ENCODE measurements around the gene BEX1. TPM values are rescaled to one million over a fixed set of nuclear protein-coding genes. Genes with fewer than 3 reads are reported as not detected.
"Not testable (repeated sequence)": the region's sequence is repeated elsewhere in the genome, so short reads cannot be mapped to it uniquely, and the experiment has no call there.

The BEX1 gene
- total and polyA plus RNA-seq, 4 donors, result 96.5 to 464 (median 261) TPM

- H3K4me1 ChIP-seq (ENCODE audit: control insufficient read depth, insufficient read depth, low read length); H3K27me3 ChIP-seq (ENCODE audit: control insufficient read depth, insufficient read depth, low read length); H3K27ac ChIP-seq (ENCODE audit: low read depth, low read length); H3K36me3 ChIP-seq (ENCODE audit: control insufficient read depth, insufficient read depth, low read length); H3K9me3 ChIP-seq (ENCODE audit: control insufficient read depth, insufficient read depth, low read length); DNase-seq (ENCODE audit: low read depth in 4 of 6, low spot score in 6 of 6); H3K4me3 ChIP-seq (ENCODE audit: low read depth, low read length): not testable (repeated sequence)
- WGBS (ENCODE audit: insufficient coverage), result no CpG with 5 or more reads among the region's 1 CpG
These were observed 30.6 kb downstream of the BEX1 start for GRCh38 chrX:103033371-103033770.

DNA sequence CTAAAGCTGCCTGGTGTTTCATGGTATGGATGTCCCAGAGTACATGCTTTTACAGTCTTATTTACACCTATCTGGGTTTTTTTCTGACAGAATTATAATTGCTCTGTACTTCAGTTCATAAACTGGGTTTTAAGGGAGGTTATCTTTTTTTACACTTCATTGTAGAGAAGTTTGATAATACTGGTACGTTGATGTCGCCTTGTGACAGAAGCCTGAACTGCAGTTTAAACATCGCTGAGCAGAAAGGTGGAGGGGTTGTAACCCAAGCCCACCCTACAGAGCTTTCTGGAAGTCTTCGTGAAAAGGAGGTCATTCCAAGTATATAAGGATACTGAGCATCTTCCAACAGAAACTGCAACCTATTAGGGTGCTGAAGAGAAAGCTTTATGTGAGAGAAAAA, 46.4 kb downstream of the BEX1 start:
- no peak for DNase-seq (ENCODE audit: low read depth in 4 of 6, low spot score in 6 of 6)
- 37% methylated on average over 2 of the region's 4 CpGs for WGBS (ENCODE audit: insufficient coverage)
- Histone ChIP-seq H3K4me1 (ENCODE audit: control insufficient read depth, insufficient read depth, low read length) (no peaks in the 10 kb centered on the region), H3K36me3 (ENCODE audit: control insufficient read depth, insufficient read depth, low read length) (no peaks in the 10 kb centered on the region), H3K9me3 (ENCODE audit: control insufficient read depth, insufficient read depth, low read length) (no peaks in the 10 kb centered on the region), H3K27me3 (ENCODE audit: control insufficient read depth, insufficient read depth, low read length) (no peaks in the 10 kb centered on the region), H3K27ac (ENCODE audit: low read depth, low read length) (no peak overlapping the region), H3K4me3 (ENCODE audit: low read depth, low read length) (no peak overlapping the region)

- DNase-seq (ENCODE audit: low read depth in 4 of 6, low spot score in 6 of 6), result no peak
- H3K27ac ChIP-seq (ENCODE audit: low read depth, low read length), result no peak overlapping the region
- no peaks in the 10 kb centered on the region for H3K27me3 ChIP-seq (ENCODE audit: control insufficient read depth, insufficient read depth, low read length)
- no peaks in the 10 kb centered on the region for H3K4me1 ChIP-seq (ENCODE audit: control insufficient read depth, insufficient read depth, low read length)
- H3K4me3 ChIP-seq (ENCODE audit: low read depth, low read length), result no peak overlapping the region
- 100% methylated on average over 1 of the region's 3 CpGs for WGBS (ENCODE audit: insufficient coverage)
- H3K36me3 ChIP-seq (ENCODE audit: control insufficient read depth, insufficient read depth, low read length), result no peaks in the 10 kb centered on the region
- H3K9me3 ChIP-seq (ENCODE audit: control insufficient read depth, insufficient read depth, low read length), result no peaks in the 10 kb centered on the region
These were observed 51.0 kb downstream of the BEX1 start for GRCh38 chrX:103012945-103013344.

Other genes with a start within 250 kb of the BEX1 start
- gene RAB40AL, start 126.9 kb downstream of the BEX1 start, total RNA-seq, result 1 to 10 TPM in 1 of 2 donors, under 1 TPM in 1; 0.59 to 1.3 TPM
- gene RAB40AL, start 126.9 kb downstream of the BEX1 start, polyA plus RNA-seq (ENCODE audit: insufficient read length in 2 of 2), result not detected
- not detected for gene NXF3, start 29.0 kb upstream of the BEX1 start, total RNA-seq
- under 1 TPM in 1 of 2 donors, not detected in 1; 0.12 TPM for gene NXF3, start 29.0 kb upstream of the BEX1 start, polyA plus RNA-seq (ENCODE audit: insufficient read length in 2 of 2)
- gene BEX4, start 150.9 kb upstream of the BEX1 start, total RNA-seq, result 100 to 1,000 TPM in 1 of 2 donors, 10 to 100 TPM in 1; 92.5 to 106 TPM
- 100 to 1,000 TPM; 251 to 293 TPM for gene BEX4, start 150.9 kb upstream of the BEX1 start, polyA plus RNA-seq (ENCODE audit: insufficient read length in 2 of 2)
- gene TCEAL8, start 191.0 kb upstream of the BEX1 start, total RNA-seq, result 100 to 1,000 TPM; 119 to 120 TPM
- 100 to 1,000 TPM in 1 of 2 donors, 10 to 100 TPM in 1; 80.8 to 100 TPM for gene TCEAL8, start 191.0 kb upstream of the BEX1 start, polyA plus RNA-seq (ENCODE audit: insufficient read length in 2 of 2)
- gene TCEAL5, start 212.6 kb upstream of the BEX1 start, total RNA-seq, result 10 to 100 TPM in 1 of 2 donors, 1 to 10 TPM in 1; 7.9 to 11.9 TPM
- 10 to 100 TPM; 59.0 to 65.0 TPM for gene TCEAL5, start 212.6 kb upstream of the BEX1 start, polyA plus RNA-seq (ENCODE audit: insufficient read length in 2 of 2)
- gene BEX2, start 246.8 kb upstream of the BEX1 start, total RNA-seq, result 10 to 100 TPM; 61.2 to 82.5 TPM
- 100 to 1,000 TPM; 198 to 223 TPM for gene BEX2, start 246.8 kb upstream of the BEX1 start, polyA plus RNA-seq (ENCODE audit: insufficient read length in 2 of 2)